HG02970 (cell line): ENCODE data around the gene TPK1.

ENCODE experiments used
- ATAC-seq: cut with Tn5 transposase; IDR thresholded peaks from one replicate; pipeline ENCODE4 v1.9.1; 2021; ENCODE audit warnings: mild to moderate bottlenecking, moderate library complexity, moderate number of reproducible peaks; ENCODE audit not compliant: unreplicated experiment, low FRiP score

TPK1 gene

DNA sequence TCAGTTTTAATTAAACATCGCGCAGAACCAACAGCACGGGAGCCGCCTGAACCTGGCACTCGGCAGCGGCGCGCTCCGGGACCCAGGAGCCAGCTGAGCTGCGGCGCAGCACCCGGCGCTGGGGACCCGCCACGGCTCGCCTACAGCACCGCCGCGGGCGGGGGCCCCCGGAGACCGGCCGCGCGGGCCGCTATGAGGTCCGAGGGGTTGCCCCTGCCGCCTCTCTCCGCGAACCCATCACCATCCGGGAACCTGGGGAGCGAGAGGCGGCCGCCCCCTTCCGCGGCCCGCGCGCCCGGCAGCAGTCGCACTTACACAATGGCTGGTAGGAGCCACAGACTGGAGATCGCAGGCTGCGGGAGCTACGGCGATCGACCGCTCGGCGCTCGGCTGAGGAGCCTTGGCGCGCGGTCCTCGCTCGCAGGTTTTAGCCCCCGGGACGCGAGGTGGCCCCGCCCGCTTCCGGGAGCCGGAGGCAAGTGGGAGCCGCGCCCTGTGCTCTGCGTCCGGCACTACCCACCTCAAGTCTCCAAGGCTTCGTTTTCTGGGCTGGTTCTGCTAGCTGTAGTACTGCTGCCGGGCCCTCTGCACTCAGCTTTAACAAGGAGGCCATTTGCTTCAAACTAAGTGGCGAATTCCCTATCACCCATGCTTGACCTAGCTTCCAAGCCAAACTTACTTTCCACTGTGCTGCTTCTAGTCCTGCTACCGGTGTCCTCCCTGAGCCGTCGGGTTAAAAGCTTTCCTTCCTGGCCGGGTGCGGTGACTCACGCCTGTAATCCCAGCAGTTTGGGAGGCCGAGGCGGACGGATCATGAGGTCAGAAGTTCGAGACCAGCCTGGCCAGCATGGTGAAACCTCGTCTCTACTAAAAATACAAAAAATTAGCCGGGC lies at the start of gene TPK1:
TPK1 (minus strand) TSS at position 402 of the 893 bp plus-strand sequence. CDS start 451 bp downstream, outside the sequence.
- peak; percentile 97 for ATAC-seq

DNA sequence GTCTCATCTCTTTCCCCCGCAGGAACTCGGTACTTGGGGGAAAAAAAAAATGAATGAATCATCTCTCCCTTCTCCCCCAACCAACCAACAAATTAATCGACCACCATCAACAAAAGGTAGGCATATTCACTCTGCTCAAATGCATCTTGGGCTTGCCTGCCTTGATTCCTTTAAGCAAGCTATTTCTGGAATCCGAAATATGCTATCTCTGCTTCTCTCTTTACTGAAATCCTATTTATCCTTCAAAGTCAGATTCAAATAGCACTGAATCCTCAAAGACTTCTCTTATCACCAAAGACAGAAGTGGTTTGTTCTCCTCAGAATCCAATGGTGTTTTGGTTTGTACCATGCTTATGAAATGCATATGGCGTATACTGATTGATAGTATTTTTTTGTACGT lies 49.6 kb upstream of the TPK1 start:
- ATAC-seq, result no peak

DNA sequence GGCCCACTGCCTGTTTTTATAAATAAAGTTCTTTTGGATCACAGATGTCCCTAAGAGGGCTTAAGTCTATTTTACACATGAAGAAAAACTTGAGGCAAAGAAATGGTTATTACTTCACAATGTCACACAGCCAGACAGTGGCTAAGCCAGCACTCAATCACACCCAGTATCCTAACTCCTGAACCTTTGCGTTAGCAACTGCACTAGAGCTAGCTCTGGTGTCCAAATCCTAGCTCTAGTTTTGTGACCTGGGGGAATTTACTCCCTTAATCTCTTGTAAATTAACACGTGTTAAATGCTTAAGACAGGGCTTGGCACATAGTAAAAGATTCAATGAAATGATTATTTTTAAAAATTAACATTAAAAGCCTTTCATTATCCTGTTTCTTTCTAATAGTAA lies 49.0 kb upstream of the TPK1 start:
- no peak for ATAC-seq

DNA sequence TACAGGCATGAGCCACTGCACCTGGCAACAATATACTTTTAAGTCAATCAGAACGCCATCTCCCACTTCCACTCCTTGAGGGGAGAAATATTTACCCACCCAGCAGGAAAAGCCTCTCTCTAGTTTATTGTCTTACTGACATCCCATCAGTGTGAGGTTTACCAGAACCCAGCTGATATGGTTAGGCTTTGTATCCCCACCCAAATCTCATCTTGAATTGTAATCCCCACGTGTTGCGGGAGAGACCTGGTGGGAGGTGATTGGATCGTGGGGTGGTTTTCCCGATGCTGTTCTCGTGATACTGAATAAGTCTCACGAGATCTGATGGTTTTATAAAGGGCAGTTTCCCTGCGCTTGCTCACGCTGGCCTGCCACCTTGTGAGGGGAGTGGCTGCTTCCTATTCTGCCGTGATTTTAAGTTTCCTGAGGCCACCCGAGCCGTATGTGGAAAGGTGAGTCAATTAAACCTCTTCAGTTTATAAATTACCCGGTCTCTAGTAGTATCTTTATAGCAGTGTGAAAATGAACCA lies 37.5 kb upstream of the TPK1 start:
- no peak for ATAC-seq

DNA sequence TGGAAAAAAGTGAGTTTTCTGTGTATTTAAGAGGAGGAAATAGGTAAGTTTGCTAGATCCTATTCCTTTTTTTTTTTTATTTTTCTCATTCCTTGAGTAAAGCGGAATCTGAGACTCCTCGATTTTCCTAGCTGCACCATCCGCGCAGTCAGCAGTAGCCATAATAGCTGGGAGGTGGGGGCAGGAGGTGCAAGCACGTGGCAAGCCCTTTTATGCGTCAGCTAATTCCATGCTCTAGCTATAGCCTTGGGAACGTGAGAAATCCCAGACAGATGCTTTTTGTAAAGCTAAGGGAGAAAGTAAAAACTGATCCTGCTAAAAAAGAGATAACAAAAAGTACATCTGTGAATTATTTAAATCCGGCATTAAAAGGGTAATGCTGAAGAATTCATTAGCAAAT lies 33.2 kb upstream of the TPK1 start:
- no peak for ATAC-seq

DNA sequence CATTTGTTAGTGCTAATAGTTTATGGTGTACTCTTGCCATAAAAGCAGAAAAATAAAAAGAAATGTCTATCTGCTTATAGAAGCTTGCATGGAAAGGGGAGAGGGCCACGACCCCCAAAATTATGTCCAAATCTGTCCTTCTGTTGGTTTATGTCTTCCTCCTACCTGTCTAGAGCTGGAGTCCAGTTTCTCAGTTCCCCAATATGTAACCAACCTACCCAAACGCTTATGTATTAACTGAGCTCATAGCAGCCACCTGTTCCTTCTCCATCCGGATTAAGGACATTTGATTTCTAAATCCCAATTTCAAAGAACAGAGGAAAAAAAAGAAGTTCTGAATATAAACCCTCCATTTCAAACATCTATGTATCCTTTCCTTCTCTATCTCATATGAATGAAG lies 30.3 kb upstream of the TPK1 start:
- peak; percentile 58 for ATAC-seq

DNA sequence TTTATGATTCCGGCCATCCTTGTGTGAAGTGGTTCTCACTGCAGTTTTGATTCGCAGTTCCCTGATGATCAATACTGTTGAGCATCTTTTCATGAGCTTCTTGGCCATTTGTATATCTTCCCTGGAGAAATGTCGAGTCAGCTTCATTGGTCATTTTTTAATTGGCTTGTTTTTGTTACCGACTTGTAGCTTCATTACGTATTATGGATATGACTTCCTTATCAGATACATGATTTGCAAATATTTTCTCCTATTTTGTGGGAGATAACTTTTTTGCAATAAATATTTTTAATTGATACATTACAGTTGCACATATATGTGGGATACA lies 27.4 kb upstream of the TPK1 start:
- ATAC-seq, result no peak

DNA sequence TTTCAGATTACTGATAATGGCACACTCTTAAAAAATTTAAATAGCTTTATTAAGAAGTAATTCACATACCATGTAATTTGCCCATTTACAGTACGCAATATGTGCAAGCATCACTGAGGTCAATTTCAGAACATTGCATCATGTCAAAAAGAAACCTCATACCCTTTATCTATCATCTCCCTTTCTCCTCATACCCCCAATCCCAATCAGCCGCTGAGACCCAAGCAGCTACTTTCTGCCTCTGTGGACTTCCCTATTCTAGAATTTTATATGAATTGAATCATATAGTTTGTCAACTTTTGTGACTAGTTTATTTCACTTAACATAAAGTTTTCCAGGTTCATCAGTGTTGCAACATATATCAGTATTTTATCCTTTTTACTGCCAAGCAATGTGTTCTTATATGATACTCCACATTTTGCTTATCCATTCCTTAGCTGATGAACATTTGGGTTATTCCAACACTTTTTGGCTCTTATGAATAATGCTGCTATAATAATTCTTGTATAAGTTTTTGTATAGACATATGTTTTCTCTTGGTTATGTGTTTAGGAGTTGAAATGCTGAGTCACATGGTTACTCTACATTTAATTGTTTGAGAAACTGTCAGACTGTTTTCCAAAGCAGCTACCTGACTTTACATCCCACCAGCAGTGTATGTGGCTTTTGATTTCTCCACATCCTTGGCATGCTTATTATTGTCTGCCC lies 26.9 kb upstream of the TPK1 start:
- ATAC-seq, result no peak

DNA sequence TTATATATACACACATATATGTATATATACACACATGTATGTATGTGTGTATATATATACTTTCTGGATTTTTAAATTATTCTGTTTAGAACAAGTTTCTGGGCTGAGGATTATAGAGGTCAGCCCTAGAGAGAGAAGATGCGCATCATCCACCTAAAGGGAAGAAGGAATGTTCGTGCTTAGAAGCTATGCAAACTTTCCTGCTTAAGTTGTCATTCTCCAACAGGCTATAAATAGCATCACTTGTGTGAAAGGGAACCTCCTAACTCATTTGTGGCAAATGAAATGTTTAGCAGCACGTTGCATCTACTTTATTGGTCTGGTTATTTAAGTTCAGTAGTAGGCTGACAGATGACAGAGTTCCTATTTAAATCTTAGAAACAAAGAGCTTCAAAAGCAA lies 23.9 kb upstream of the TPK1 start:
- no peak for ATAC-seq

DNA sequence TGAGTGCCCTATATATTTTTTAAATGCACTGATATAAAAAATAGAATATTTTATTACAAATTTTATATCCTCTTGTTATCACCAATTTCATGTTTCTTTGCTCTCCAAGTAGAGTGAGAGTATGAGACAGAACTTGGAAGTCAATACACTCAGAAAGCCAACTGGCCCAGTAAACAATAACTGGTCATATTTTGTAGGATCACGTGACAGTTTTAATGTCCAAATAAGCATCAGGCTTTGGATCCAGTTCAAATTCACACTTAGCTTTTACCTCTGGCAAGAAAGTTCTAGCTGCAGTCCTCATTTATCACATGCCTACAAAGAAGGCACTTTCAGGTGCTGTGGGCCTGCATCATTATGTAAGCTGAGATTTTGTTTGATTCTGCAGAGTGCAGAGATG lies 21.6 kb upstream of the TPK1 start:
- no peak for ATAC-seq

DNA sequence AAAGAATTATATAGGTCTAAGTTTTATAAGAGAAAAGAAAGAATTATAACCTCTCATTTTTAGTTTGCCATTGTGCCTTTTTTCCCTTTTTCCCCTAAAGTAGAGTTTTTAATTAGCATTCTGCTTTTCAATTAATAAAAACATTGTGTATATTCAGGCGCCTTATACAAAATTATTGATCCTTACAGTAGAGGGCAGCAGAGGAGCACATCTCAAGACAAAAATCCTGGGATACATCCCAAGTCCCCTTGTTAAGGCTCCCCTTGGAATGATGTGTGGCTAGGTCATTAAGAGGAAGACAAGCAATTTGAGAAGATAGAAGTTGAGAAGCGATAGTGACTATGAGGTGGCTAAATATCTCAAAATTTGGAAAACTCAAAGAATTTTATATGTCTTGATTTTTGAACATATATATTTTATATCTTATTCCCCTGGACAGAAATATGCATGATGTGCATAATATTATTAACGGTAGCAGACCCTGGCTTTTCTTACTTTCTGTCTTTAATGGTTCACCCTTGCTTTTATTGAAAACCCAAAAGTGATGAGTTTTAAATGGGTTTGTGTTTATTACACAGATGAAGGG lies 19.1 kb upstream of the TPK1 start:
- no peak for ATAC-seq

DNA sequence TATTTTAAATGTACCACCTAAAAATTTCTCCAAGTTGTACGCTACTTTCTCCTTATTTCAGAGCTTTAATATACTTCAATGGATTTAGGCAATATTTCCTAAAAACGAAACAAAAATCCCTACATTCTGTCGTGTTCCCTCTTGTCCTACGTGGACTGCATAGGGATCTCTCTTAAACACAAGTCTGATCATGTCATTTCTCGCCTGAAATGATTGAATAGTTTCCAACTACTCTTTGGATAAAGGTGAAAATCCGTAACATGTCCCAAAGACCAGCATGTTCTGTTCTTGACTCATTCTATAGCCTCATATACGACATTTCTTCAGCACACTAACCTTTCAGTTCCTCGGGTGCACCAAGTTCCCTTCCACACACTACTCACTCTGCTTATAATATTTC lies 17.7 kb upstream of the TPK1 start:
- ATAC-seq, result no peak

DNA sequence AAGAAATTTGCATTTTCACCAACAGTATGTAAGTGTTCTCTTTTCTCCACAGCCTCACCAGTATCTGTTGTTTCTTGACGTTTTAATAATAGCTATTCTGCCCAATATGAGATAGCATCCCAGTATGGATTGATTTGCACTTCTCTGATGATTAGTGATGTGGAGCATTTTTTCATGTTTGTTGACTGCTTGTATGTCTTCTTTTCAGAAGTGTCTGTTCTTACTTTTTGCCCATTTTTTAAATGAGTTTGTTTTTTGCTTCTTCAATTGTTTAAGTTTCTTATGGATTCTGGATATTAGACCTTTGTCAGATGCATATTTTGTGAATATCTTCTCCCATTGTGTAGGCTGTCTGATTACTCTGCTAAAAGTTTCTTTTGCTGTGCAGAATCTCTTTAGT lies 12.2 kb upstream of the TPK1 start:
- ATAC-seq, result no peak

DNA sequence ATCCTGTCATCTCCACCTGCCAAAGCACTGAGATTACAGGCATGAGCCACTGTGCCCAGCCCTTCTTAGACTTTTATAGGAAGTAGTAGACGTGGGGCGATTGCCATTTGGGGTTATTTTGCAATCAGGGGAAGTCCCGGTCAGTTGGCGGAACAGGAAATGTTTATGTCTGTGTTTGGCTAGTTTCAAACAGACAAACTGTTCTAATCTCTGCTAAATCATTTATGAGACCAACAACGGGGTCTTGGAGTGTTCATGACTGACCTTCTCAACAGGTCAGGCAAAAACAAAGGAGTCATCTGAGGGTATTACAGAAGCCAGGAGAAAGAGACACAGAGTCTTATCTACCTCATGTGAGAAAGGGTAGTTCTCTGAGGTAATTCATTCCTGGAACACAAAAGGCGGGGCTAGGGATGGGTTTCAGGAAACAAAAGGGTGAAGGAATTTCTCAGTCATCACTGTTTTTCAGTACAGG lies 6.6 kb upstream of the TPK1 start:
- ATAC-seq, result peak; percentile 83

DNA sequence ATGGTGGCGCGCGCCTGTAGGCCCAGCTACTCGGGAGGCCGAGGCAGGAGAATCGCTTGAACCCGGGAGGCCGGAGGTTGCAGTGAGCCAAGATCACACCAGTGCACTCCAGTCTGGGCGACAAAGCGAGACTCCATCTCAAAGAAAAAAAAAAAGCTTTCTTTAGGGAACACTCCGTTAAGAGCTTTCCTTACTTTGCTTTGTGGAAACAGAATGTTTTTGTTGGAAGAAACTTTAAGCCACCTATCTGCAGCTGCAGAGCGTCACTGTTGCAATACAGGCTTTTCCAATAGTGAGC lies 641 bp upstream of the TPK1 start:
- no peak for ATAC-seq

DNA sequence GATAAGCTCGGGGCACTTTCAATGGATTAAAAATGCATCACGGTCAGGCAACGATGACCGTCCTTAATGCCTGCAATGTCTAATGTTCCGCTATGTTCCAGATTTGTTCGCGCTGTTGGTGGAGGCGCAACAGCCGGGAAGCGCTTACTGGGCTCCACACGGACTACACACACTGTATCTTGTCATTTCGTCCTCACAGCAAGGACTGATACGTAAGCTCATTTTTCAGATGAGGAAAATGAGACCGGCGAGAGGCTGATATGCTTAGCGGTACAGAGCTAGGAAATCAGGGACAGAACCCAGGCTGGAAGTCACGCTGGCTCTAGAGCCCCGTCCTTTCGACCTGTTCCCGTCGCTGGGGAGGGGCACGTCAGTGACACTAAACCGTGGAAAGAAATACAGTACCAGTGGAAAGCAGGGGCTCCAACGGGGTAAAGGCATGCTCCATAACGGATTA lies 670 bp downstream of the TPK1 start:
- ATAC-seq, result peak; percentile 22

DNA sequence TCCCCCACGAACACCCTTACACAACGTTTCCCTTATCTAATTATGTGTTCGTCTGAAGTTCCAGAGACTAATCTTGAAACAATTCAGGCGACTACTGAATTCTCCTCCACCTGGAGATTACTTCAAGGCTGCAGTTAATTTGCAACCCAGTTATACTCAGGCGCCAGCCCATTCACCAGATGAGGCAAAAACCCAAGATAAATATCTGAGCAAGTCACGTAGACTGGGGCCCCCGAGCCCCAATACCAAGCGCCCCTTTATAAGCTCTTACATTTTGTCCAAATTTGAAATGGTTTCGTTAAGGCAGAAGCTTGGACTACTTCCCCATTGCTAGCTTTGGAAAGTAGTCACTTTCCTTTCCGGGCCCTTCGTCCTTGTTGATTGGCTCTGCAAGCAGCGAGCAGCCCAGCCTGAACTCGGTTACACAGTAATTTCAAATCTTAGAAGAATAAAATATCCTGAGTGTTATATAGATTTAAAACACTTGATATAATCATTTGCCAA lies 1.2 kb downstream of the TPK1 start:
- no peak for ATAC-seq

DNA sequence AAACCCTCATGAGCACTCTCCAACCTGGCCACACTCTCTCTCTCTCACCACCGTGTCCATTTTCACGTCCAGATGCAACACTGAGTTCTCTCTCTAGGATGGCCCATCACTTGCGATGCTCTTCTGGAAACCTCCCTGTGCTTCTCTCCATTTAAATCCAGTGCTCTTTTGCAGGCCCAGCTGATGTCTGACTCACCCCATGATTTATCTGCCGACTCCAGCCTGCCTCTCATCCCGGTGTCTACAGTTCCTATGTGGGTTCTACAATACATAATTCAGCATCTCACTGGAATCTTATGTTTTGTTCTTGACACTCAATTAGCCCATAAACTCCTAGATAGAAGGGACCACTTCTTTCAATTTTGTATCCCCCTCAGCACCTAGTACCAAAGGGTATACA lies 5.0 kb downstream of the TPK1 start:
- no peak for ATAC-seq

DNA sequence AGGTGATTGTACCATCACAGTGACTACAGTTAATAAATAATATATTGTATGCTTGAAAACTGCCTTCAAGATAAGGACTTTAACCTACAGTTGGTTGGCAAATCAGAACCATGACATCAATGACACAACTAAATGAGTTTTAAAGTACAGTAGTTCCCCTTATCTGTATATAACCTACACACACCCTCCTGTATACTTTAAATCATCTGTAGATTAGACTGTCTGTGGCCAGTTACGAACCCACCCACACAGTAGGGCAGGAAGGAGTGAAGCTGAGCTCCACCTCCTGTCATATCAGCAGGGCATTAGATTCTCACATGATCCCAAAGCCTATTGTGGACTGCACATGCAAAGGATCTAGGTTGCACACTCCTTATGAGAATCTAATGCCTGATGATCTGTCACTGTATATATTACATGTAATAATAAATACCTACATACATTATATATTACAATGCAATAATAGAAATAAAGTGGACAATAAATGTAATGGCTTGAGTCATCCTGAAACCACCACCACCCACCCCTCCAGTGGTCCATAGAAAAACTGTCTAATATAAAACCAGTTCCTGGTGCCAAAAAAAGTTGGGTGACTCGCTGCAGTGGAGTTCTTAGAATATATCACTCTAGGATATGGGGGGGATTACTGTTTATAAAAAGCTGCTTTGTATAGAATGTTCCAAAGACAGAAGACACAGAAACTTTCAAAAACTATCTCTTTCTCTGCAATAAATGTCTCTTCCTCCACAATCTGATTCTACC lies 5.6 kb downstream of the TPK1 start:
- no peak for ATAC-seq

DNA sequence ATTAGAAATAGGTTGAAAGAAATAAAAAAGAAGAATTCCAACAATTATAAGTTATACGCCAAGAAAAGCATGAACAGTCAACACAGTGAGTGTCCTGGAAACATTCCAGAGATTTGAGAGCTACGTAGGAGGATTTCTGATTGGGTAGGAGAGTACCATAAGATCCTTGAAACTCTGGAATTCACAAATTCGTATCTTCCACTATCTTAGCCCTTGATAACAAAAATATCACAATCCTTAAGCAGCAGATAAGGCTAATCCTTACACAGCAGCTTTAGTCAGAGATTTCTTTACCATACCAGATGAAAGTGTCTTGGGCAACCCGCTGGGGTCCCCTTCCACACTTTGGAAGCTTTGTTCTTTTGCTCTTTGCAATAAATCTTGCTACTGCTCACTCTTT lies 8.2 kb downstream of the TPK1 start:
- no peak for ATAC-seq
